A204.1 (cell line): ENCODE data around the gene KIF21B.
A peak's percentile ranks its signal among the peaks of the same experiment; 100 is the strongest.

Experiments
- FAIRE-seq: peaks from 2 replicates; lab custom pipeline; 2012; peaks lifted over from hg19 to GRCh38; lab: Jason Lieb, UNC

Gene KIF21B

GRCh38 chr1:201042779-201043461, 19.4 kb upstream of the KIF21B start:
- peak; percentile 23 for FAIRE-seq

- FAIRE-seq, result no peak
These were observed 17.5 kb upstream of the KIF21B start for GRCh38 chr1:201041011-201041410.

GRCh38 chr1:201039876-201040275, 16.4 kb upstream of the KIF21B start:
- FAIRE-seq, result no peak

GRCh38 chr1:201039418-201039817, 15.9 kb upstream of the KIF21B start:
- no peak for FAIRE-seq

- FAIRE-seq, result no peak
These were observed 14.8 kb upstream of the KIF21B start for GRCh38 chr1:201038186-201038876.

- FAIRE-seq, result no peak
These were observed 12.8 kb upstream of the KIF21B start for GRCh38 chr1:201036188-201036842.

- FAIRE-seq, result no peak
These were observed 11.2 kb upstream of the KIF21B start for GRCh38 chr1:201034671-201035070.

- FAIRE-seq, result no peak
These were observed 8.9 kb upstream of the KIF21B start for GRCh38 chr1:201032408-201032807.

GRCh38 chr1:201028461-201028889, 5.0 kb upstream of the KIF21B start:
- FAIRE-seq, result no peak

GRCh38 chr1:201026836-201027235, 3.3 kb upstream of the KIF21B start:
- FAIRE-seq, result no peak

GRCh38 chr1:201026234-201026633, 2.7 kb upstream of the KIF21B start:
- FAIRE-seq, result no peak

GRCh38 chr1:201025571-201026002, 2.1 kb upstream of the KIF21B start:
- no peak for FAIRE-seq

GRCh38 chr1:201024625-201024998, 1.1 kb upstream of the KIF21B start:
- no peak for FAIRE-seq

GRCh38 chr1:201023920-201024624, 558 bp upstream of the KIF21B start:
- no peak for FAIRE-seq

GRCh38 chr1:201022820-201023516, 546 bp downstream of the KIF21B start:
- FAIRE-seq, result no peak

GRCh38 chr1:201022493-201022819, 1.1 kb downstream of the KIF21B start:
- FAIRE-seq, result no peak

GRCh38 chr1:201021630-201022492, 1.7 kb downstream of the KIF21B start:
- FAIRE-seq, result no peak

- no peak for FAIRE-seq
These were observed 2.5 kb downstream of the KIF21B start for GRCh38 chr1:201020721-201021629.

GRCh38 chr1:201020040-201020591, 3.4 kb downstream of the KIF21B start:
- FAIRE-seq, result no peak
